ENCODE measurements around the gene LYRM4.
"Not testable (repeated sequence)": the region's sequence is repeated elsewhere in the genome, so short reads cannot be mapped to it uniquely, and the experiment has no call there.

Gene LYRM4

GRCh38 chr6:5072440-5072839, 188.3 kb downstream of the LYRM4 start:
- TF ChIP-seq ZFX (IDR thresholded peaks at IDR 0.05; ENCODE audit: borderline replicate concordance) (no peak), CTCF (IDR thresholded peaks at IDR 0.05) (no peak)

GRCh38 chr6:5071216-5071615, 189.5 kb downstream of the LYRM4 start:
- TF ChIP-seq CTCF (IDR thresholded peaks at IDR 0.05) (no peak), ZFX (IDR thresholded peaks at IDR 0.05; ENCODE audit: borderline replicate concordance) (no peak)

More at GRCh38 chr6:5072440-5072839, 188.3 kb downstream of the LYRM4 start:
- no peak overlapping the region for H3K27ac ChIP-seq

GRCh38 chr6:5068153-5068751, 192.5 kb downstream of the LYRM4 start:
- no peak for TF ChIP-seq ZFX (IDR thresholded peaks at IDR 0.05; ENCODE audit: borderline replicate concordance)
- TF ChIP-seq CTCF (IDR thresholded peaks at IDR 0.05) = no peak
- H3K27ac ChIP-seq = no peak overlapping the region

More at GRCh38 chr6:5071216-5071615, 189.5 kb downstream of the LYRM4 start:
- no peak overlapping the region for H3K27ac ChIP-seq

GRCh38 chr6:5067305-5067704, 193.4 kb downstream of the LYRM4 start:
- no peak for TF ChIP-seq CTCF (IDR thresholded peaks at IDR 0.05)
- no peak overlapping the region for H3K27ac ChIP-seq

GRCh38 chr6:5066456-5067093, 194.2 kb downstream of the LYRM4 start:
- H3K27ac ChIP-seq = no peak overlapping the region
- TF ChIP-seq CTCF (IDR thresholded peaks at IDR 0.05) (no peak), ZFX (IDR thresholded peaks at IDR 0.05; ENCODE audit: borderline replicate concordance) (no peak)

- no peak for TF ChIP-seq ZFX (IDR thresholded peaks at IDR 0.05; ENCODE audit: borderline replicate concordance)
- no peak for TF ChIP-seq CTCF (IDR thresholded peaks at IDR 0.05)
- no peak overlapping the region for H3K27ac ChIP-seq
These were observed 197.1 kb downstream of the LYRM4 start for GRCh38 chr6:5063617-5064016.

GRCh38 chr6:5061152-5061551, 199.6 kb downstream of the LYRM4 start:
- TF ChIP-seq ZFX (IDR thresholded peaks at IDR 0.05; ENCODE audit: borderline replicate concordance) (no peak), CTCF (IDR thresholded peaks at IDR 0.05) (no peak)
- H3K27ac ChIP-seq = no peak overlapping the region

GRCh38 chr6:5060439-5060838, 200.3 kb downstream of the LYRM4 start:
- not testable (repeated sequence) for H3K27ac ChIP-seq
